Progenitor cell of endocrine pancreas (in vitro differentiated cells): ENCODE measurements around the gene SMIM12. TPM values are rescaled to one million over a fixed set of nuclear protein-coding genes. Genes with fewer than 3 reads are reported as not detected.

Experiments
- DNase-seq: peaks from one replicate; pipeline ENCODE4 v3.0.0; 2021; ENCODE audit warnings: low spot score; ENCODE audit not compliant: unreplicated experiment
- H3K27ac Mint-ChIP-seq: 2 replicates; pipeline ENCODE4 v1.8.0; 2021; ENCODE audit warnings: mild to moderate bottlenecking, moderate library complexity, mixed read lengths
- H3K27me3 Mint-ChIP-seq: 2 replicates; pipeline ENCODE4 v1.8.0; 2021; ENCODE audit warnings: mixed read lengths
- H3K36me3 Mint-ChIP-seq: 2 replicates; pipeline ENCODE4 v1.8.0; 2022; ENCODE audit warnings: mixed read lengths; ENCODE audit not compliant: insufficient read depth
- H3K4me1 Mint-ChIP-seq: 2 replicates; pipeline ENCODE4 v1.8.0; 2021; ENCODE audit warnings: low read depth, mixed read lengths
- H3K4me3 Mint-ChIP-seq: 2 replicates; pipeline ENCODE4 v1.8.0; 2021; ENCODE audit warnings: low read depth, mild to moderate bottlenecking, moderate library complexity, mixed read lengths
- H3K9me3 Mint-ChIP-seq: 2 replicates; pipeline ENCODE4 v1.8.0; 2021; ENCODE audit warnings: low read depth, mixed read lengths
- total RNA-seq: library from RNA; stranded (reverse); gene quantifications from 2 replicates; pipeline ENCODE4 v1.2.1, GENCODE V29; 2021
- TF ChIP-seq, protein P1 (sequence below): fragments of 200-600 bp; sonication (generic); IDR thresholded peaks from one replicate; pipeline ENCODE4 v1.5.0; 2021; ENCODE audit warnings: antibody characterized with exemption, mild to moderate bottlenecking; ENCODE audit not compliant: unreplicated experiment

Gene SMIM12
- total RNA-seq, 1 donor from 2014 or later, result 39.5 TPM

DNA sequence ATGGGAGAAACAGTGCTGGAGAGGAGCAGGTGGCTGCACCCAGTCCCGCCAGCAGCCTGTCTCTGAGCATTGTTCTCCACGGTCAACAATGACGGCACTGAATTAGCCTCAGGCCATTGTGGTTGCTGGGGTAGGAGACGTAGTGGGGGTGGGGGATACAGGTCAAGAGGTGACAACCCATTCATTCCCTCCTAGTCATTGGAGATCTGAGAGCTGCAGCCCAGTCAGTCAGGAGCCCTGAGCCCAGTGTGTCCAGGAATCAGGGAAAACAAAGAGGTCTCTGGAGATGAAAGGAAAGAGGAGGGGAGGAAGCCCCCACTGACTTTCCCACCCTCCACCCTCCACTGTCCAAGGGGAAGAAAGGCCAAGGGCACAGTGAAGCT, 15.3 kb downstream of the SMIM12 start:
- no peaks in the 10 kb centered on the region for H3K9me3 Mint-ChIP-seq
- peaks cover 6% of the 10 kb centered on the region for H3K27me3 Mint-ChIP-seq
- peaks cover 82% of the 10 kb centered on the region for H3K4me1 Mint-ChIP-seq
- DNase-seq, result no peak
- H3K4me3 Mint-ChIP-seq, result peak overlapping the region; percentile 17
- TF ChIP-seq, protein P1, sequence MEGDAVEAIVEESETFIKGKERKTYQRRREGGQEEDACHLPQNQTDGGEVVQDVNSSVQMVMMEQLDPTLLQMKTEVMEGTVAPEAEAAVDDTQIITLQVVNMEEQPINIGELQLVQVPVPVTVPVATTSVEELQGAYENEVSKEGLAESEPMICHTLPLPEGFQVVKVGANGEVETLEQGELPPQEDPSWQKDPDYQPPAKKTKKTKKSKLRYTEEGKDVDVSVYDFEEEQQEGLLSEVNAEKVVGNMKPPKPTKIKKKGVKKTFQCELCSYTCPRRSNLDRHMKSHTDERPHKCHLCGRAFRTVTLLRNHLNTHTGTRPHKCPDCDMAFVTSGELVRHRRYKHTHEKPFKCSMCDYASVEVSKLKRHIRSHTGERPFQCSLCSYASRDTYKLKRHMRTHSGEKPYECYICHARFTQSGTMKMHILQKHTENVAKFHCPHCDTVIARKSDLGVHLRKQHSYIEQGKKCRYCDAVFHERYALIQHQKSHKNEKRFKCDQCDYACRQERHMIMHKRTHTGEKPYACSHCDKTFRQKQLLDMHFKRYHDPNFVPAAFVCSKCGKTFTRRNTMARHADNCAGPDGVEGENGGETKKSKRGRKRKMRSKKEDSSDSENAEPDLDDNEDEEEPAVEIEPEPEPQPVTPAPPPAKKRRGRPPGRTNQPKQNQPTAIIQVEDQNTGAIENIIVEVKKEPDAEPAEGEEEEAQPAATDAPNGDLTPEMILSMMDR, result no peak
- peaks cover 7% of the 10 kb centered on the region for H3K36me3 Mint-ChIP-seq
- peak overlapping the region; percentile 92 for H3K27ac Mint-ChIP-seq

DNA sequence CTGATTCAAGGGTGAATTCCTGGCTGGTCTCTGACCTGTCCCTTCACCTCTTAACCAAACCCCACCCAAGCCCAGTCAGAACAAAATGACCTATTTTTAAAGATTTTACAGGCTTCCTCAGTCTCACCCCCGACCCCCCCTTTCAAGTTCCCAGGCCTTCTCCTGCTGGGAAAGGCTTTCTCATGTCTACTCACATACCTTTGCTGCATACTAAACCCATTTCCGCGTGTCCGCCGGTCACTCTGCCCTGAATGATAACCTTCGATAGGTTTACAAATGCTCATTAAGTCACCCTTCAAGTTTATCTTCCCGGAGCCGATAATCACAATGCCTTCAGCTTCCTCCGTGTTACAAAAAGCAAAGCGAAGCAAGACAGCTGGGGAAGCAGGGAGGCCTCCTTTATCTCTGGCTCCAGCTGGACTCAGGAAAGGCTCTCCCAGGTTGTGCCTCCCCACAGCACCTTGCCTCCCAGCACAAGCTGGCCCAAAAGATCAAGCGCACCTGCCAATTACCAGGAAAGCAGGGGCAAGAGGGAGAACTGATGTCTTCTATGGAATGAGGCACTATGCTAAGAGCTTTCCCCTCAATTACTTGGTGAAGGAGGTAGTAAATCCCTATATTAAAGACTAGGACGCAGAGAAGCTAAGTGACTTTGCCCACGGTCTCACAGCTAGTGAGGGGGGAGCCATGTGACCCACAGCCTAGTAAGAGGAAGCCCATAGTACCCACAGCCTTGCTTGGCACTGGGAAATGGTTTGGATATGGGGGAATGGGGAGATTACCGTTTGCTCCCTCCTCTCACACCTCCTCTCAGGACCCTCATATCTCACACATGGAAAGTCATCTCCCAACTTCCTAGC, 15.9 kb downstream of the SMIM12 start:
- Mint-ChIP-seq H3K36me3 (peaks cover 5% of the 10 kb centered on the region), H3K27ac (peak overlapping the region; percentile 92), H3K4me3 (peak overlapping the region; percentile 17), H3K27me3 (peaks cover 3% of the 10 kb centered on the region), H3K9me3 (no peaks in the 10 kb centered on the region), H3K4me1 (peaks cover 79% of the 10 kb centered on the region)
- TF ChIP-seq, protein P1, result no peak
- DNase-seq, result no peak

DNA sequence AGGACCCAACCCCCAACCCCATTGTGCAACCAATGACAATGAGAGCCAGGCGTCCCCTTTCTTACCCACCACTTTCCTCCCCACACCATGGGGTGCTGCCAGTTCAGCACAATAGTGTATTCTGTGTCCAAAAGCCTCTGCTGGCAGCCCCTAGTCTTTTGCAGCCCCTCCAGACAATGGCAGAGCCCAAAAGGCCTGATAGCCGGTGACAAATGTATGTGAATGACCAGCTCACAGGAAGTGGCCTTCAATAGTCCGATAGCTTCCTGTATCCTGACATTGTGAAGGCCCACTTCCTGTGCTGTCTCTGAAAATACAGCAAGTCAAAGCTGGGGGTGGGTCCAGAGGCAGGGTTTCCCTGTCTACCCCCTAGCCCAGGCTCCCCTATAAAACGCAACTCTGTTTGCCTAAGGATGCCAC, 16.6 kb downstream of the SMIM12 start:
- no peaks in the 10 kb centered on the region for H3K36me3 Mint-ChIP-seq
- H3K4me3 Mint-ChIP-seq, result no peak overlapping the region
- no peak for DNase-seq
- peak overlapping the region; percentile 92 for H3K27ac Mint-ChIP-seq
- no peaks in the 10 kb centered on the region for H3K9me3 Mint-ChIP-seq
- TF ChIP-seq, protein P1, result no peak
- no peaks in the 10 kb centered on the region for H3K27me3 Mint-ChIP-seq
- peaks cover 72% of the 10 kb centered on the region for H3K4me1 Mint-ChIP-seq

DNA sequence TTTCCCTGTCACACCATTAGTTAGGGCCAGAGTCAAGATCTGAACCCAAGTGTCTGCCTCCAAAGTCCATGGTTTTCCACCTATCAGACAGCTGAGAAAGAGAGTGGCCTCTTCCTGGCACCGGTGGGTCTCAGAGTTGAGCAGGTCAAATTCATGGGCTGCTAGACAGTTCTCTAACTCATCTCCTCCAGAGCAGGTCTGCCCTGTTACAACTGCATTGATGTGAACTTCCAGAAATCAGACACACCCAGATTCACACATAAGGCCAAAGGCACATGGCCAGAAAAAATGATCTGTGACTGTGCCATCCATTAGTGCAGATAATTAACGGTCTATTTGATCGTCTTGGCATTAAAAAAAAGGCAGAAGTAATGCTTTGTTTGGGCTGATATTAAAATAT, 17.5 kb downstream of the SMIM12 start:
- Mint-ChIP-seq H3K9me3 (no peaks in the 10 kb centered on the region), H3K4me3 (no peak overlapping the region), H3K36me3 (no peaks in the 10 kb centered on the region), H3K27ac (peak overlapping the region; percentile 34), H3K27me3 (peaks cover 2% of the 10 kb centered on the region), H3K4me1 (peaks cover 64% of the 10 kb centered on the region)
- TF ChIP-seq, protein P1, result no peak
- no peak for DNase-seq

DNA sequence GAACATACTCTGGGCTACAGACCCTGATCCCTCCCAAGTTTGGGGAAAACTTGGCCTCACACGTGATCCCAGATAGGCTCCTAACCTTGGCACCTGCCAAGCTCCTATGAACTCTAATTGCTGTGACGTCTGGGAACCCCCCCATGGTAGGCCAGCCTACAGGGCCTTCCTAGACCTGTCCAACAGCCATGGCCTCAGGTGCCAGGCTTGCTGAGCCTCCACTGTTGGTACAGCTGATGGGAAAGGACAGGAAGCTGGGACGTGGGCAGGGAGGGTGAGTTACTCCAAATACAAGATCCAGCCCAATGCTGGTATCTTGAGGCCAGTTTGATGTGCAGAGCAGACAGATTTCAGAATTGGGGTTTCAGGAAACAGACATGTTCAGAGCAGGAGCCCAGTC, 19.1 kb downstream of the SMIM12 start:
- Mint-ChIP-seq H3K27me3 (peaks cover 2% of the 10 kb centered on the region), H3K36me3 (no peaks in the 10 kb centered on the region), H3K4me1 (peaks cover 51% of the 10 kb centered on the region), H3K9me3 (no peaks in the 10 kb centered on the region), H3K4me3 (no peak overlapping the region), H3K27ac (no peak overlapping the region)
- TF ChIP-seq, protein P1, result no peak
- DNase-seq, result no peak
